Skeletal muscle cell (primary cell): ENCODE data around the gene LRCH4.
A peak's percentile ranks its signal among the peaks of the same experiment; 100 is the strongest.

Experiments used
- DNase-seq: peaks from one replicate; pipeline ENCODE4 v3.0.0-alpha.2; 2010; ENCODE audit warnings: low read depth
- H3K4me3 ChIP-seq: 2 replicates; pipeline ENCODE4 v1.5.1; 2011; ENCODE audit warnings: low read depth, mild to moderate bottlenecking, control low read depth, low read length, moderate library complexity

The LRCH4 gene

DNA sequence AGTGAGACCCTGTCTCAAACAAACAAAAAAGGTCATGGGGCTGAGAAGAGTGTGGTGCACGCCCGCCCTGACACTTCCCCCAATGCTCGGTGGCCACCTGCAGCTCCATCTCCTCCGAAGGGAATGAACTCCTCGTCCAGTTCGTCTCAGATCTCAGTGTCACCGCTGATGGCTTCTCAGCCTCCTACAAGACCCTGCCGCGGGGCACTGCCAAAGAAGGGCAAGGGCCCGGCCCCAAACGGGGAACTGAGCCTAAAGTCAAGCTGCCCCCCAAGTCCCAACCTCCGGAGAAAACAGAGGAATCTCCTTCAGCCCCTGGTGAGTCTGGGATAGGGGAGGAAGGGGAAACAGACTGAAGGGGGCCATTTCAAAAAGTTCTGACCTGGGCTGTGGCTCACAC, 20.4 kb upstream of the LRCH4 start:
- DNase-seq: no peak
- H3K4me3 ChIP-seq: no peak overlapping the region

DNA sequence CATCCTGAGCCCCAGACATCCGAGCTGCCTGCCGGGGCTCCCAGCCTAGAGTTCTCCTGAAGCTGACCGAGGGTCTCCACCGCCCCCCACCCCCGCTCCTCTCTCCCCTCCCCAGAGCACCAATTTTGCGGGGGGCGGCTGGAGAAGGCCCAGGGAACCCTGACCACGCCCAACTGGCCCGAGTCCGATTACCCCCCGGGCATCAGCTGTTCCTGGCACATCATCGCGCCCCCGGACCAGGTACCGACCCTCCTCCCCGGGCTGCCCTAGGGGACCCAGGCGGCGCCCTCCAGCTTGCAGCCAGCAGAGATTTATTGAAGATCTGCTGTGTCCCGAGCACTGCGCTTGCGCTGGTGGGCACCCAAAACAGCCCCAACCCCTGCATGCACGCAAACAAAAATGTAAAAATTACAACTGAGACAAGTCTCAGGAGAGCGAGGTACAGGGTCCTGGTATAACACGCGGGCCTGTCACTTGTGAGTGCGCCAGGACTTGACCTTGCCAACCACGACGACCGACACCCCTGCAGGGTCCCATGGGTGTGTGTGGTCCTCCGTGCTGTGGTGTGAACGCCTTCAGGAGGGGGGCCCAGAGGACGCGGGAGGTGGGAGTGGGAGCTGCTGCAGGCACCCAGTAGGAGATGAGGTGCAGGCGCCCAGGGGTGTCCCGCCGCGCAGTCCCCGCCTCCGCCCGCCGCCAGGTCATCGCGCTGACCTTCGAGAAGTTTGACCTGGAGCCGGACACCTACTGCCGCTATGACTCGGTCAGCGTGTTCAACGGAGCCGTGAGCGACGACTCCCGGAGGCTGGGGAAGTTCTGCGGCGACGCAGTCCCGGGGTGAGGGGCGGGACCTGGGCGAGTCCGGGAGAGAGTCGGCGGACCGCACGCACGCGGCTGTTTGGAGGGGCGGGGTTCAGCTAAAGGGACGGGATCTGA, 19.3 kb upstream of the LRCH4 start:
- DNase-seq: no peak
- H3K4me3 ChIP-seq: peak overlapping the region; percentile 57

DNA sequence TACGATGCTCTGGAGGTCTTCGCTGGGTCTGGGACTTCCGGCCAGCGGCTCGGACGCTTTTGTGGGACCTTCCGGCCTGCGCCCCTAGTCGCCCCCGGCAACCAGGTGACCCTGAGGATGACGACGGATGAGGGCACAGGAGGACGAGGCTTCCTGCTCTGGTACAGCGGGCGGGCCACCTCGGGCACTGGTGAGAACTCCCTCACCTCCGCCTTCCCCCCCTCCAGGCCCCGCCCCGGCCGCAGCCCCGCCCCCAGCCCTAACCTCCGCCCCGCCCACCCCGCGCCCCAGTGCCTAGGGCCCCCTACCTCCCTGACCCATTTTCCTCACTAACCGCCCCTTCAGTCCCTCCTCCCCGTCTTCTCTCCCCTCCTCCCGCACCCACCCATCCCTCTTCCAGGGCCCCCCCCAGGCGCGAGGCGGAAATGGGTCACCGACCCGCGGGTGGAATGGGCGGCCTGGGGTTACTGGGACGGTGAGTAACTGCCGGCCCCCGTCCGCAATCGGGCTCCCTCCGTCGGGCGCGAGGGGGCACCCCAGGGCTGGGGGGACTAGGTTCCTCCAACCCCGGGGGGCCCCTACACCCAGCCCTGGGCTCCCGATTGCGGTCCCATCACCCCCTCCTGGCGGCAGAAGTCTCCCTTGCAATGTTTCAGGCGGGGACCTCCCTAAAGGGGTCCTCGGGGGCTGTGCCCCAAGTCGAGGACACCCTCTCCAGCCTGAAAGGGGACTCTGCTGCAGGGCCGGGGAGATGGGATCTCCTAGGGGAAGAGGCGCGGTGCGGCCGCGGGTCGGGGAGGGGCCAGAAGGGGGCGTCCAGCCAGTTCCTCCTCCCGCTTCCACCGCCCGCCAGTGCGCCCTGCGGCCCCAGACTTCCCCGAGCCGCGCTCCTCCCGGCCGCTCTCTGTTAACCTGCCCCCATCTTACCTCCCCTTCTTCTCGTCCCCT, 18.4 kb upstream of the LRCH4 start:
- peak overlapping the region; percentile 89 for H3K4me3 ChIP-seq
- no peak for DNase-seq

DNA sequence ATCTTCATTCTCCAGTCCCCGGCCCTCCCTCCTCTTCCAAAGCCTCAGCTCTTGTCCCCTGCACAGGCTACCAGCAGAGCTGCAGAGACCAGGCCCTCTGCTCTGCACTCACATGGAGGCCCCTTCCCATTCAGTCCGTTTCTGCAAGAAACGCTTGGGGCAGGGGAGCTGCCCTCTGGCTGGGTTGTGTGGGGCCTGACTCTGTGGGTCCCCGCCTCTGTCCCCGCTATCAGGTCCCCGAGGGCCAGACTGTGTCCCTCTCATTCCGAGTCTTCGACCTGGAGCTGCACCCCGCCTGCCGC, 17.7 kb upstream of the LRCH4 start:
- peak overlapping the region; percentile 89 for H3K4me3 ChIP-seq
- DNase-seq: no peak

DNA sequence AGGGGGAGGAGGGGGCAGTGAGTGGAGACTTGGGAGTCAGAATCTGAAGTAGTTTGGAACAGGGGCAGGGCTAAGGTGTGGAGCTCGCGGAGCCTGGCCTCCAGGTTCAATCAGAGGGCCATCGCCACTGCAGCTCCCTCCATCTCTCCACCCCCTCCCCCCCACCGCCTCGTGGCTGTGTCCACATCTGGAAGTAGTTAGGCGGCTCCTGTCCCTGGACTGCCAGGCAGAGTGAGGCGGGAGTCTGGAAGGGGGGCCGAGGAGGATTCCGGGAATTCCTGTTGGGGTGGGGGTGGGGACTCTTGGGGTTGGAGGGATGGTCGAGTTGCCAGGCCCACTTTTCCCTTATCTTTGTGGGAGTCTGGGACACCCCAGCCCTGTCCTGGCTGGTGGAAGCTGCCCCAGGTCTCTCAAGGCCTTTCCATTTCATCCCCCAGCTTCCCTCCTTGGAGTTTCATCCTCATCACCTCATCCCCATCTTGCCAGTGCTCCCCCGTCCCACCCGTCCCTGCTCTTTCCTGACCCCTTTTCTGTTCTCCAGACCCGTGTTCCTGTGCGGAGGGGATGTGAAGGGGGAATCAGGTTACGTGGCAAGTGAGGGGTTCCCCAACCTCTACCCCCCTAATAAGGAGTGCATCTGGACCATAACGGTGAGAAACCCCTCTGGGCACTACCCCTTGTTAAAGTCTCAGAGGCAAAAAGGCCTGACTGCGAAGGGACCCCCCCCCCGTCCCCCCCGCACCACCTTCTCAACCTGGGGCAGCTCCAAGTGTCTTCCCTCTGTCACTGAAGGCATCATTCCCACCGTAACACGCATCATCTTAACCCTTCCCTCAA, 17.2 kb upstream of the LRCH4 start:
- peak overlapping the region; percentile 89 for H3K4me3 ChIP-seq
- DNase-seq: peak; percentile 54

DNA sequence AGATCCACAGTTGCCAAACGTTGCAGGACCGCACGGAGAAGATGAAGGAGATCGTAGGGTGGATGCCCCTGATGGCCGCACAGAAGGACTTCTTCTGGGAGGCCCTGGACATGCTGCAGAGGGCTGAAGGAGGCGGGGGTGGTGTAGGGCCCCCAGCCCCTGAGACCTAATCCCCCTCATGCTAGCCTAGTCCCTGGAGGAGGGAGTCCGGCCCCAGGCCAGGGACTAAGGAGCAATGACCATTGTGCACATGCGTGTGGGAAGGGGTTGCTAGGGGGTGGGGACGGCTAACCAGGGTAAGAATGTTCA, 14.8 kb upstream of the LRCH4 start:
- no peak for DNase-seq
- H3K4me3 ChIP-seq: no peak overlapping the region

DNA sequence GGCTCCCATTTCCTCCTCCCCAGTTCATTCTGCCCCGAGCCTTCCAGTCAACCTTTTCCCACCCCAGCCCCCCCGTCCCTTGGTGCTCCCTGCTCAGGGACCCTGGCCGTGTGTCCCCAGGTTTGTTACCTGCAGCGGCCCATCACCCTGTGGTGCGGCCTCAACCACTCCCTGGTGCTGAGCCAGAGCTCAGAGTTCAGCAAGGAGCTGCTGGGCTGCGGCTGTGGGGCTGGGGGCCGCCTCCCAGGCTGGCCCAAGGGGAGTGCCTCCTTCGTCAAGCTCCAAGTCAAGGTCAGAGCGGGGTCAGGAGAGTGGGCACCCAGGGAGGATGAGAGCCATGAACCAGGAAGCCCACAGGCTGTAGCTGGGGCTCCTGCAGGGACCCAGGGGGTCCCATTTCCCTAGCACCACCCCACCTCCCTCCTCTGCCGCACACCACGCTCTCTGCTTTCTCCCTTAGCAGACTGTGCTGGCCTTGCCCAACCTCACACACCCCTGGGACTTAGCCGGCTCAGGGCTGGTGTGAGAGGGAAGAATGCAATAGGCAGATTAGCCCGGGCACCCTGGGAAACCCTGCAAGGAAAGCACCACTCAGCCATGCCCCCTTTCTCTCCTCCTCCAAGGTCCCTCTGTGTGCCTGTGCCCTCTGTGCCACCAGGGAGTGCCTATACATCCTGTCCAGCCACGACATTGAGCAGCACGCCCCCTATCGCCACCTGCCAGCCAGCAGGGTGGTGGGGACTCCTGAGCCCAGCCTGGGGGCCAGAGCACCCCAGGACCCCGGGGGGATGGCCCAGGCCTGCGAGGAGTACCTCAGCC, 14.2 kb upstream of the LRCH4 start:
- DNase-seq: no peak
- no peak overlapping the region for H3K4me3 ChIP-seq

DNA sequence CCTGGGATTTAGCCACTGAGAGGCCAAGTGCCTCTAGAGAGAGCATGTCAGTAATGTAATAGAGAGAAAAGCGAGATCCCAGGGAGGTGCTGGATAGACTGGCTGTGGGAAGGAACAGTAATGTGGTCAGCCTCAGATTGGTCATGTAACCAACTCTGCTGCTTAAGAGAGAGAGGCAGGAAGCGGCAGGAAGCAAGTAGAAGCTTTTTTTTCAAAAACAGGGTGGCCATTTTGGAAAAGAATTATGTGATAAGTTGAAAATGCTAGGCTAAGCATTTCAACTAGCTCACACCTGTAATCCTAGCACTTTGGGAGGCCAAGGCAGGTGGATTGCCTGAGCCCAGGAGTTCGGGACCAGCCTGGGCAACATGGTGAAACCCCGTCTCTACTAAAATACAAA, 12.5 kb upstream of the LRCH4 start:
- H3K4me3 ChIP-seq: no peak overlapping the region
- no peak for DNase-seq

DNA sequence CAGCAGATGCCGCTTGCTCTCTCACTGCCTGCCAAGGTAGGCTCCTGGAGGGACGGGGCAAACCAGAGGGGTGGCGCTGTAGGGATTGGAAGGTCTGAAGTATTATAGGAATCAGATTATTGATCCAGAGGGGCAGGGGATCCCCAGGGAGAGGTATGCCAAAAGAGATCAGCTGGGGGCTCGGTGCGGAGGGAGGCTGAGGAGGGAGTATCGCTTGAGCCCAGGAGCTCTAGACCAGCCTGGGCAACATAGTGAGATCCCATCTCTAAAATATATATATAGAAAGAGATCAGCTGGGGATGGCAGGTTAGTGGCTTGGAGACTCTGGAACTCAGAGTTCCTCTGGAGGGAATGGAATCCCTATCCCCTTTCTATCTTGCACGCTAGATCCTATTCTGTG, 9.3 kb upstream of the LRCH4 start:
- no peak overlapping the region for H3K4me3 ChIP-seq
- no peak for DNase-seq

DNA sequence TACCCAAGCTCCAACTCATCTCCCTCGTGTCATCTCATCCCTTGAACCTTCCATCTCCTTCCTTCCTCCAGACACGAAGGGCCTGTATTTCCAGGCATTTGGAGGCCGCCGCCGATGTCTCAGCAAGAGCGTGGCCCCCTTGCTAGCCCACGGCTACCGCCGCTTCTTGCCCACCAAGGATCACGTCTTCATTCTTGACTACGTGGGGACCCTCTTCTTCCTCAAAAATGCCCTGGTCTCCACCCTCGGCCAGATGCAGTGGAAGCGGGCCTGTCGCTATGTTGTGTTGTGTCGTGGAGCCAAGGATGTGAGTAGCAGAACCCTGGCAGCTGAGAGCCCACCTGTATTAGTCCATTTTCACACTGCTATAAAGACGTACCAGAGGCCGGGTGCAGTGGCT, 5.7 kb upstream of the LRCH4 start:
- no peak for DNase-seq
- no peak overlapping the region for H3K4me3 ChIP-seq

DNA sequence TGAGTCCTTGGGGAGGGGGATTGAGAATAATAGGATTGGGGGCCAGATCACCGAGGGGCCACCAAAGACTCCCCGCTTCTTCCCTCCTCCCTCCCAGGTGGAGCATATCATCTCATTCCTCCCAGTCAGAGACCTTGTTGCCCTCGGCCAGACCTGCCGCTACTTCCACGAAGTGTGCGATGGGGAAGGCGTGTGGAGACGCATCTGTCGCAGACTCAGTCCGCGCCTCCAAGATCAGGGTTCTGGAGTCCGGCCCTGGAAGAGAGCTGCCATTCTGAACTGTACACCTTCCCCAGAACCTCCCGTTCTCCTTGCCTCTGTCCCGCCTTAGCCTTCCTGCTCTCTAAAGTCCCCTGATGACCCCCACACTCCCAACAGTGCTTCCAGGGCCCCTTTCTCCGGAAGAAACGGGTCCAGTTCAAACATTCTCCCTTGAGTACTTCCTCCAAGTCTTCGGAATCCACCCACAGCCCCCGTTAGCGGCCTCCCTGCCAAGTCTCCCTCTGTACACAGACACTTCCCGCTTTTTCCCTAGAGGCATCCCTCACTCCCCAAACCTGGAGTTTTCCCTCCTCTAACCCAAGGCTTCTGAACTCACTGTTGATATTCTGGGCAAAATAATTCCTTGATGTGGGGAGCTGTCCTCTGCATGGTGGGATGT, 4.3 kb upstream of the LRCH4 start:
- H3K4me3 ChIP-seq: no peak overlapping the region
- DNase-seq: no peak

DNA sequence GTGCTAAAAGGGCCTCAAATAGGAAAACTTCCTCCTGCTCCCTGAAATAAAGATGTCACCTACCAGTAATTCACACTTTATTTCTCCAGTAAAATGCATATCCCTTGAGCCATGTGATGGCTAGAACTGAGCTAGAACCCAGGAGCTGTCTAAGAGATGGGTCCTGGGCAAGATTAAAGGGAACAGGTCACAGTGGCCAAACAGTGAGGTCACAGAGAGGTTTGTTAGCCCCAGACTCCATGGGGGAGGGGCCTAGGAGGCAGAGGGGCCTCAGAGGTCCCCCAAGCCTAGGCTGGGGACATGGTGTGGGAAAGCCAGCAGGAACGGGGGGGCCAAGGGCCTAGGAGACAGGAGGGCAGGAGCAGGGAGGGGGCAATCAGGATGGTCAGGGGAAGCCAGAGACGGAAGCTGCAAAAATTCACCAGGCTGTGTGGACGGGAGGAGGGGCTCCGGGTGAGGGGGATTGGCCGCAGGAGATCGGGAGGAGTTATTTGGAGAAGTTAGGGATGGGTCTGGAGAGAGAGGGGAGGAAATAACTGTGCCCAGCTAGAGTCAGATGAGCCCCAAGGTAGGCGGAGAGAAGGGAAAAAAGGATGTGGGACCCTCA, 3.5 kb upstream of the LRCH4 start:
- no peak overlapping the region for H3K4me3 ChIP-seq

DNA sequence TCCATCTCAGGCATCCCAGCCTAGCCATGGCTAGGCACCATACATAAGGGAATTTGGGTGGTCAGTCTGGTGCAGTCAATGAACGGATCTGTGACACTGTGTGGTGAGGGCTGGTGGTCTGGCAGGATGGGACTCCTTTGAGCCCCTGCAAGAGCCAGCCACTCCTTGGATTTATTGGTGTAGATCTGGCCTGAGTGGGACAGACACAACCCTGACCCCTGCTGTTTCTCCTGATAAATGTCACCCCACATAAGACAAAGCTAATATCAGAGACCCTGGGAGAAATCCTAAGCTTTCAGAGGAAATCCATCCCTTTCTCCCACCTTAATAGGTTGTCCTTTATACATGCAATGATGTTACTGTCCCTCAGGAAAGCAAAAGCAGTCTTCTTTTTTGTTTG, 2.5 kb upstream of the LRCH4 start:
- DNase-seq: no peak
- H3K4me3 ChIP-seq: no peak overlapping the region

More for the DNA sequence above, 3.5 kb upstream of the LRCH4 start:
- no peak for DNase-seq

DNA sequence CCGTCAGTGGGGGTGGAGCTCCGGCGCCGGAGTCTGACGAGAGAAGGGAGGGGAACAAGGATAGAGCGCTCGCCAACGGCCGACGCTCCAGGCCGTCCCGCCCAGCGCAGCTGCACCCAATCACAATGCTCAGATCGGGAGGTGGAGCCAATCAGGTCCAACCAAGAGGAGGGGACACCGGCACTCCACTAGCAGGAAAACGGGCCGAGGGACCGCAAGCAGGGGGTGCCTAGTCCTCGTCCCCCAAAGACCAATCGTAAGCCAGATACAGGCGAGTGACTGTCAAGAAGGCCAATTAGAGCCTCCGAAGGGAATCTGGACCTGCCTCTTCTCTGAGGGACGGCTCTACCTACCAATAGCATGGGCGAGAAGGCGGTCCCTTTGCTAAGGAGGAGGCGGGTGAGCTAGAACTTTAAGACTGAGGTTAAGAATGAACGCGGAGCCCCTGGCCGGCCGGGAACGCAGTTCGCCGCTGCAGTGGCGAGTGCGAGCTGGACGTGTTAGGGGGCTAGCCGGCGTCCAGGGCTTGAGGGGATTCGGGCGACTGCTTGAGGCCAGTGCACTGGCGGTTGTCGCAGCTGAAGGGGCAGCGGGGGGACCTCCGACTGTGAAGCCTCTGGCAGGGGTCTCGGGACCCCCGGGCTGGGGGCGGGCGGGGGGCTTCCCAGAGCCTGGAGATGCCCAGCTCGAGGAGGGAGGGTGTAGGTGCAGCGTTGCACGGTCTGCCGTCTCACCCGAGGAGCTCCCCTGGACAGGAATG, 517 bp upstream of the LRCH4 start, which contains the start of gene FBXO24:
FBXO24 (plus strand) TSS at position 63 of the 760 bp plus-strand sequence; CDS start at position 361, 298 bp downstream.
- DNase-seq: peak; percentile 100

DNA sequence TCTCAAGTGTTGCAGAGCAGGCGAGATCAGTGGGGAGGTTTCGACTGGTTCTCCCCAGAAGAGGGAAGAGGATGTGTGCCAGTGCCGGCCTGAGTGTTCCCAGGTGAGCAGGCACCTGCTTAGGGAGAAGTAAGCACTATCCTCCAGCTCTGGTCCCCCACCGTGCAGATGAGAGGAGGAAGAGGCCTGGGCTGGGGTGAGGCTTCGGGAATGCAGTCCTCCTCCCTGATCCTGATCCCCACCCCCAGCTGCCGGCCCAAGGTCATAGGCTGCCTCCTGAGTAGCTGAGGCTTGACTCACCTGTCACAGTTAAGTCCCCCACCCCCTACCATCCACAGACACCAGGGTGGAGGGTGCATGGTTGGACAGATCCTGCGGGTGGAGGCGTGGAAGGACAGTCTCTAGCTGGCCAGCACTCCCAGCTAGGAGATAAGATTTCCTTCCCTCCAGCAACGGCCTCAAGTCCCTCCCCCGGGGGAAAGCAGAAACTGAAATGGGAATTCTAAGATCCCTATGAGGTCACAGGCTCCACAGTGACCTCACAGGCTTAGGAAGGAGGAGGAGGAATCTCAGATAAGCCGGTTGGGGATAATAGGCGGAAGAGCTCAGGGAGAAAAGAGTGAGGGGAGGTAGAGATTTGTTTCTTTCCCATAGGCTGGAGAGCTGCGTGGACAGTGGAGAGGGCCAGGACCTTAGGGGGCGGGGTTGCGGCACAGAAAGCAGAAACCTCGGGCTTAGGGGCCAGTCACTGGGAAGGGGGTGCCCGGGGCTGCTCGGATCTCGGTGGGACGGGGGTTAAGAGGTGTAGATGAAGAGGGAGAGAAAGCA, 1.0 kb downstream of the LRCH4 start:
- DNase-seq: no peak
- peak overlapping the region; percentile 96 for H3K4me3 ChIP-seq

More for the DNA sequence above, 517 bp upstream of the LRCH4 start, which contains the start of gene FBXO24:
- peak within 1 kb of the TSS; percentile 96 for H3K4me3 ChIP-seq

DNA sequence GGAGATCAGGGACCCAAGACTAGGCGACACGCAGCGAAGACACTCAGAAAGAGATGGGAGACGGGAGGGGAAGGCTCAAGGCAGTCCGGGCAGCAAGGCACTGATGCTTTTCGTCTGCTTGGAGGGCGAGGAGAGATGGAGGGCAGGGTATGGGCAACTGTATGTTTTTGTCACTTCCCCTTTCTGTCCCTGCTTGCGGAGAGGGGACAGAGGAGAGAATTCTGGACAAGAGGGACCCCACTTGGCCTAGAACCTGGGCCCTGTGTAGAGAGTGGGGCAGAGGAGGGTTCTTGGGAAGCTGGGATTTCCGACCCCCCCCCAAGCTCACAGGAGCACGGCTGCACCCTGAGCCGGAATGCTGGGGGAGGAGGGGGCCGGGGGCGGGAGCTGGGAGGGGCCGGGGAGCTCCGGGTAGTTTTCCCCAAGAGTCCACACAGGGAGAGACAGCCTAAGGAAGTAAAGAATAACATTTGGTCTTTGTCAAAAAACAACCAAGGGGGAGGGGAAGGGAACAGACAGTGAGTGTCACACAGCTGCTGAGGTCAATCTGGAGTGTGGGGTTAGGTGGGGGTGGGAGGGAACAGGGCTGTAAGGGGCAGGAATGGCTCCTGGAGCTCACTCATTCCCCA, 1.8 kb downstream of the LRCH4 start:
- no peak for DNase-seq
- peak overlapping the region; percentile 96 for H3K4me3 ChIP-seq
